ENCODE data around the gene ELL.

- TF ChIP-seq, protein P1, sequence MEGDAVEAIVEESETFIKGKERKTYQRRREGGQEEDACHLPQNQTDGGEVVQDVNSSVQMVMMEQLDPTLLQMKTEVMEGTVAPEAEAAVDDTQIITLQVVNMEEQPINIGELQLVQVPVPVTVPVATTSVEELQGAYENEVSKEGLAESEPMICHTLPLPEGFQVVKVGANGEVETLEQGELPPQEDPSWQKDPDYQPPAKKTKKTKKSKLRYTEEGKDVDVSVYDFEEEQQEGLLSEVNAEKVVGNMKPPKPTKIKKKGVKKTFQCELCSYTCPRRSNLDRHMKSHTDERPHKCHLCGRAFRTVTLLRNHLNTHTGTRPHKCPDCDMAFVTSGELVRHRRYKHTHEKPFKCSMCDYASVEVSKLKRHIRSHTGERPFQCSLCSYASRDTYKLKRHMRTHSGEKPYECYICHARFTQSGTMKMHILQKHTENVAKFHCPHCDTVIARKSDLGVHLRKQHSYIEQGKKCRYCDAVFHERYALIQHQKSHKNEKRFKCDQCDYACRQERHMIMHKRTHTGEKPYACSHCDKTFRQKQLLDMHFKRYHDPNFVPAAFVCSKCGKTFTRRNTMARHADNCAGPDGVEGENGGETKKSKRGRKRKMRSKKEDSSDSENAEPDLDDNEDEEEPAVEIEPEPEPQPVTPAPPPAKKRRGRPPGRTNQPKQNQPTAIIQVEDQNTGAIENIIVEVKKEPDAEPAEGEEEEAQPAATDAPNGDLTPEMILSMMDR (conservative IDR thresholded peaks at IDR 0.05): no peak
- no peak for TF ChIP-seq EZH2 (IDR thresholded peaks at IDR 0.05; ENCODE audit: low read depth)
Observed at GRCh38 chr19:18520848-18521691, 800 bp downstream of the ELL start.
